IPS-NIHi11 (cell line): ENCODE data around the gene AEBP1.

Experiments used
- DNase-seq: peaks from one replicate; pipeline ENCODE4 v3.0.0; 2012; ENCODE audit warnings: mixed read lengths, low spot score

Gene AEBP1

GRCh38 chr7:44103923-44104859 lies at the start of gene AEBP1:
AEBP1 (plus strand) TSS chr7:44104345; CDS start chr7:44104666, 321 bp downstream.
- DNase-seq, result peak; percentile 88

- DNase-seq, result no peak
Measured at GRCh38 chr7:44056681-44057080, 47.5 kb upstream of the AEBP1 start.

- no peak for DNase-seq
Measured at GRCh38 chr7:44057181-44057848, 46.8 kb upstream of the AEBP1 start.

GRCh38 chr7:44057849-44058758 lies 46.0 kb upstream of the AEBP1 start:
- DNase-seq, result no peak

GRCh38 chr7:44058759-44059218 lies 45.4 kb upstream of the AEBP1 start:
- no peak for DNase-seq

- DNase-seq, result no peak
Measured at GRCh38 chr7:44059219-44060090, 44.7 kb upstream of the AEBP1 start.

GRCh38 chr7:44060091-44060947 lies 43.8 kb upstream of the AEBP1 start:
- DNase-seq, result no peak

GRCh38 chr7:44060948-44061644 lies 43.0 kb upstream of the AEBP1 start:
- no peak for DNase-seq

- DNase-seq, result no peak
Measured at GRCh38 chr7:44061645-44062179, 42.4 kb upstream of the AEBP1 start.

GRCh38 chr7:44062180-44062902 lies 41.8 kb upstream of the AEBP1 start:
- DNase-seq, result no peak

- DNase-seq, result no peak
Measured at GRCh38 chr7:44062903-44063295, 41.2 kb upstream of the AEBP1 start.

- peak; percentile 67 for DNase-seq
Measured at GRCh38 chr7:44063547-44063893, 40.6 kb upstream of the AEBP1 start.

GRCh38 chr7:44063894-44064651 lies 40.1 kb upstream of the AEBP1 start:
- peak; percentile 67 for DNase-seq

GRCh38 chr7:44064791-44065430 lies 39.2 kb upstream of the AEBP1 start:
- DNase-seq, result no peak

- DNase-seq, result peak; percentile 72
Measured at GRCh38 chr7:44065431-44066110, 38.6 kb upstream of the AEBP1 start, which contains the start of gene PGAM2. PGAM2 (minus strand) TSS chr7:44065567; CDS start chr7:44065529, 38 bp downstream.

- no peak for DNase-seq
Measured at GRCh38 chr7:44066111-44066460, 38.1 kb upstream of the AEBP1 start.
